Neural crest cell (in vitro differentiated cells): ENCODE results near the gene KIF19. TPM values are rescaled to one million over a fixed set of nuclear protein-coding genes. Genes with fewer than 3 reads are reported as not detected.
"Not testable (repeated sequence)": the region's sequence is repeated elsewhere in the genome, so short reads cannot be mapped to it uniquely, and the experiment has no call there.

Source experiments
- DNase-seq: peaks from one replicate; pipeline ENCODE4 v3.0.0; 2021; ENCODE audit warnings: low read depth, mixed read lengths, low spot score
- H3K27ac Mint-ChIP-seq: one replicate; pipeline ENCODE4 v1.8.0; 2021; ENCODE audit warnings: mild to moderate bottlenecking, mixed read lengths; ENCODE audit not compliant: unreplicated experiment
- H3K27me3 Mint-ChIP-seq: 2 replicates; pipeline ENCODE4 v1.8.0; 2021; ENCODE audit warnings: low read depth, mild to moderate bottlenecking, mixed read lengths
- H3K36me3 Mint-ChIP-seq: 2 replicates; pipeline ENCODE4 v1.8.0; 2021; ENCODE audit warnings: low read depth, mild to moderate bottlenecking, mixed read lengths
- H3K4me1 Mint-ChIP-seq: 2 replicates; pipeline ENCODE4 v1.8.0; 2021; ENCODE audit warnings: mixed read lengths
- H3K4me3 Mint-ChIP-seq: one replicate; pipeline ENCODE4 v1.8.0; 2021; ENCODE audit warnings: mild to moderate bottlenecking, mixed read lengths
- H3K9me3 Mint-ChIP-seq: 2 replicates; pipeline ENCODE4 v1.8.0; 2021; ENCODE audit warnings: mixed read lengths
- CTCF ChIP-seq: fragments of 200-600 bp; sonication (generic); conservative IDR thresholded peaks from 2 replicates; pipeline ENCODE4 v1.5.0; 2021; ENCODE audit warnings: antibody characterized with exemption, mild to moderate bottlenecking
- total RNA-seq: library from RNA; stranded (reverse); gene quantifications from 2 replicates; pipeline ENCODE4 v1.2.1, GENCODE V29; 2021

Gene KIF19
- total RNA-seq, 1 donor from 2014 or later, result 0.63 TPM

GRCh38 chr17:74281799-74282198, 44.2 kb upstream of the KIF19 start:
- no peak overlapping the region for H3K4me3 Mint-ChIP-seq
- TF ChIP-seq CTCF, result no peak
- H3K9me3 Mint-ChIP-seq, result no peaks in the 10 kb centered on the region
- no peak overlapping the region for H3K27ac Mint-ChIP-seq
- H3K4me1 Mint-ChIP-seq, result peaks cover 21% of the 10 kb centered on the region
- no peaks in the 10 kb centered on the region for H3K27me3 Mint-ChIP-seq
- no peaks in the 10 kb centered on the region for H3K36me3 Mint-ChIP-seq
- DNase-seq, result no peak

GRCh38 chr17:74282274-74282586, 43.8 kb upstream of the KIF19 start:
- not testable (repeated sequence) for DNase-seq, H3K27ac Mint-ChIP-seq, H3K36me3 Mint-ChIP-seq, H3K27me3 Mint-ChIP-seq, H3K9me3 Mint-ChIP-seq, H3K4me3 Mint-ChIP-seq
- H3K4me1 Mint-ChIP-seq, result peaks cover 18% of the 10 kb centered on the region

- no peak for TF ChIP-seq CTCF
- Mint-ChIP-seq H3K27me3 (no peaks in the 10 kb centered on the region), H3K9me3 (no peaks in the 10 kb centered on the region), H3K27ac (no peak overlapping the region), H3K36me3 (no peaks in the 10 kb centered on the region), H3K4me1 (peaks cover 13% of the 10 kb centered on the region), H3K4me3 (no peak overlapping the region)
- DNase-seq, result no peak
These were observed 43.2 kb upstream of the KIF19 start for GRCh38 chr17:74282587-74283370.

- H3K27ac Mint-ChIP-seq, result no peak overlapping the region
- H3K36me3 Mint-ChIP-seq, result no peaks in the 10 kb centered on the region
- peaks cover 14% of the 10 kb centered on the region for H3K4me1 Mint-ChIP-seq
- no peaks in the 10 kb centered on the region for H3K27me3 Mint-ChIP-seq
- TF ChIP-seq CTCF, result no peak
- H3K9me3 Mint-ChIP-seq, result no peaks in the 10 kb centered on the region
- no peak overlapping the region for H3K4me3 Mint-ChIP-seq
- DNase-seq, result no peak
These were observed 42.7 kb upstream of the KIF19 start for GRCh38 chr17:74283371-74283673.

GRCh38 chr17:74287031-74287602, 38.9 kb upstream of the KIF19 start:
- no peak overlapping the region for H3K27ac Mint-ChIP-seq
- H3K4me3 Mint-ChIP-seq, result no peak overlapping the region
- TF ChIP-seq CTCF, result no peak
- H3K36me3 Mint-ChIP-seq, result no peaks in the 10 kb centered on the region
- peaks cover 21% of the 10 kb centered on the region for H3K4me1 Mint-ChIP-seq
- no peak for DNase-seq
- H3K9me3 Mint-ChIP-seq, result no peaks in the 10 kb centered on the region
- H3K27me3 Mint-ChIP-seq, result no peaks in the 10 kb centered on the region

GRCh38 chr17:74288785-74289184, 37.2 kb upstream of the KIF19 start:
- no peak overlapping the region for H3K27ac Mint-ChIP-seq
- TF ChIP-seq CTCF, result no peak
- no peaks in the 10 kb centered on the region for H3K36me3 Mint-ChIP-seq
- DNase-seq, result no peak
- H3K9me3 Mint-ChIP-seq, result no peaks in the 10 kb centered on the region
- H3K4me3 Mint-ChIP-seq, result no peak overlapping the region
- peaks cover 21% of the 10 kb centered on the region for H3K4me1 Mint-ChIP-seq
- H3K27me3 Mint-ChIP-seq, result no peaks in the 10 kb centered on the region
